Stomach (tissue), 4 donors: ENCODE data around the gene FLYWCH2.

Experiments
- POLR2A ChIP-seq, 4 donors: fragments of 450-650 bp; IDR thresholded peaks; one replicate each; pipeline ENCODE4 v1.6.1; 2016; ENCODE audit warnings: antibody characterized with exemption in 4 of 4, control low read depth in 2 of 4, mild to moderate bottlenecking in 1 of 4, moderate library complexity in 1 of 4
- POLR2AphosphoS5 ChIP-seq, 3 donors: sonication (generic); formaldehyde crosslinking; IDR thresholded peaks; one replicate each; pipeline ENCODE4 v1.6.1; 2016; ENCODE audit warnings: antibody characterized with exemption in 3 of 3
- TF ChIP-seq, protein P1 (sequence below), 7 experiments: fragments of 450-650 bp in 4 of 7; fragments of 200-600 bp in 3 of 7; sonication (generic) in 3 of 7; IDR thresholded peaks; one replicate each; pipeline ENCODE4 v1.5.1; 2016 to 2019; ENCODE audit warnings: antibody characterized with exemption in 7 of 7, control low read depth in 2 of 7, mild to moderate bottlenecking in 1 of 7

DNA sequence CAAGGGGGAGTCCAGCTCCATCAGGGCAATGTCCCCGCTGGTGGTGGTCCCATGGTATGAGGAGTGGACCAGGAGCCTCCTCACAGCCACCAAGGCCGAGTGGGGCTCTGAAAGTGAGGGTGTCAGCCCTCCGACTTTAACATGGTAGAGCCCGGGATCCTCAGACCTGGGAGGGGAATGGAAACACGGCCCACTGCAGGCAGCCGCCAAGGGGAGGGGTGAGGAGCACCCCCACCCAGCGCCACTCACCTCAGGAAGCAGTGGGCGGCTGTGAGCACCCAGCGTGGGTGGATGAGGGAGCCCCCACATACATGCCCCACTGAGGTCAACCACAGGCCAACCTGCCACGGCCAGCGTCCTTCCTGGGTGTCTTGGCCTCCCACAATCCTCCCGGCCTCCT lies 42.1 kb upstream of the FLYWCH2 start:
- TF ChIP-seq, protein P1, sequence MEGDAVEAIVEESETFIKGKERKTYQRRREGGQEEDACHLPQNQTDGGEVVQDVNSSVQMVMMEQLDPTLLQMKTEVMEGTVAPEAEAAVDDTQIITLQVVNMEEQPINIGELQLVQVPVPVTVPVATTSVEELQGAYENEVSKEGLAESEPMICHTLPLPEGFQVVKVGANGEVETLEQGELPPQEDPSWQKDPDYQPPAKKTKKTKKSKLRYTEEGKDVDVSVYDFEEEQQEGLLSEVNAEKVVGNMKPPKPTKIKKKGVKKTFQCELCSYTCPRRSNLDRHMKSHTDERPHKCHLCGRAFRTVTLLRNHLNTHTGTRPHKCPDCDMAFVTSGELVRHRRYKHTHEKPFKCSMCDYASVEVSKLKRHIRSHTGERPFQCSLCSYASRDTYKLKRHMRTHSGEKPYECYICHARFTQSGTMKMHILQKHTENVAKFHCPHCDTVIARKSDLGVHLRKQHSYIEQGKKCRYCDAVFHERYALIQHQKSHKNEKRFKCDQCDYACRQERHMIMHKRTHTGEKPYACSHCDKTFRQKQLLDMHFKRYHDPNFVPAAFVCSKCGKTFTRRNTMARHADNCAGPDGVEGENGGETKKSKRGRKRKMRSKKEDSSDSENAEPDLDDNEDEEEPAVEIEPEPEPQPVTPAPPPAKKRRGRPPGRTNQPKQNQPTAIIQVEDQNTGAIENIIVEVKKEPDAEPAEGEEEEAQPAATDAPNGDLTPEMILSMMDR (IDR thresholded peaks at IDR 0.05): no peak
- TF ChIP-seq POLR2AphosphoS5 (IDR thresholded peaks at IDR 0.05) (no peak), POLR2A (IDR thresholded peaks at IDR 0.05) (no peak)
